AG04449 (cell line): ENCODE results near the gene ZBTB7C.

Experiments used
- CTCF ChIA-PET: fragments of 350-600 bp; formaldehyde crosslinking; extraction: SDS; loops from one replicate; lab custom pipeline; 2021; ENCODE audit warnings: antibody characterized with exemption; lab: Yijun Ruan, JAX
- POLR2A ChIA-PET: fragments of 400-600, 350-600 bp; formaldehyde crosslinking; extraction: SDS; loops from one replicate; lab custom pipeline; 2020; ENCODE audit warnings: antibody characterized with exemption, inconsistent platforms; lab: Yijun Ruan, JAX
- DNase-seq: peaks from one replicate; pipeline ENCODE4 v3.0.0-alpha.2; 2010; ENCODE audit warnings: low read depth, low spot score
- H3K4me3 ChIP-seq: 2 replicates; pipeline ENCODE4 v1.5.1; 2011; ENCODE audit warnings: low read depth, mild to moderate bottlenecking, control low read depth, low read length
- TF ChIP-seq, protein P1 (sequence below): IDR thresholded peaks from one replicate; pipeline ENCODE4 v1.5.1; 2011; ENCODE audit warnings: mild to moderate bottlenecking, moderate library complexity, low read length, control low read depth, inconsistent platforms; ENCODE audit not compliant: insufficient read depth; ENCODE audit errors: missing control alignments

ZBTB7C gene

DNA sequence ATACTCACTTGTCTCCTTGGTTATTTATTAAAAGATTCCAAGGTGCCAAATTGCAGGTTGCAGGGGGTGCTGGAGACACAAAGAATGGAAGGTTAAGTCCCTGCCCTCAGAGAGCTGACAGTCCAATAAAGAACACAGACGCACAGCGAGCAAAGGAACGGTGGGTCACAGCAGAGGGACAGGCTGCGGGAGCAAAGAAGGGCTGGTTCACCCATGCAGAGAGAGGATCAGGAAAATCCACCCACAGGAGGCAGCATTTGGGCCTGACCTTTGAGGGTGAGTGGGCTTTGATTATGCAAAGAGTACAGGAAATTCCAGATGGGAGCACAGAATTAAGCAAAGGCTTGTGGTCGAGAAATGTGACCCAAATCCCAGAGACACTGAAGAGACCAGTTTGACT lies 45.0 kb downstream of the ZBTB7C start:
- no peak for DNase-seq
- ChIA-PET CTCF (no interaction called here), POLR2A (no interaction called here)
- TF ChIP-seq, protein P1, sequence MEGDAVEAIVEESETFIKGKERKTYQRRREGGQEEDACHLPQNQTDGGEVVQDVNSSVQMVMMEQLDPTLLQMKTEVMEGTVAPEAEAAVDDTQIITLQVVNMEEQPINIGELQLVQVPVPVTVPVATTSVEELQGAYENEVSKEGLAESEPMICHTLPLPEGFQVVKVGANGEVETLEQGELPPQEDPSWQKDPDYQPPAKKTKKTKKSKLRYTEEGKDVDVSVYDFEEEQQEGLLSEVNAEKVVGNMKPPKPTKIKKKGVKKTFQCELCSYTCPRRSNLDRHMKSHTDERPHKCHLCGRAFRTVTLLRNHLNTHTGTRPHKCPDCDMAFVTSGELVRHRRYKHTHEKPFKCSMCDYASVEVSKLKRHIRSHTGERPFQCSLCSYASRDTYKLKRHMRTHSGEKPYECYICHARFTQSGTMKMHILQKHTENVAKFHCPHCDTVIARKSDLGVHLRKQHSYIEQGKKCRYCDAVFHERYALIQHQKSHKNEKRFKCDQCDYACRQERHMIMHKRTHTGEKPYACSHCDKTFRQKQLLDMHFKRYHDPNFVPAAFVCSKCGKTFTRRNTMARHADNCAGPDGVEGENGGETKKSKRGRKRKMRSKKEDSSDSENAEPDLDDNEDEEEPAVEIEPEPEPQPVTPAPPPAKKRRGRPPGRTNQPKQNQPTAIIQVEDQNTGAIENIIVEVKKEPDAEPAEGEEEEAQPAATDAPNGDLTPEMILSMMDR = no peak
- no peak overlapping the region for H3K4me3 ChIP-seq

- ChIA-PET POLR2A (no interaction called here), CTCF (no interaction called here)
- H3K4me3 ChIP-seq = no peak overlapping the region
- TF ChIP-seq, protein P1 = no peak
- no peak for DNase-seq
Observed at GRCh38 chr18:48363175-48363574, 46.0 kb downstream of the ZBTB7C start.

GRCh38 chr18:48361801-48362200 lies 47.4 kb downstream of the ZBTB7C start:
- POLR2A ChIA-PET = no interaction called here
- CTCF ChIA-PET = no interaction called here
- H3K4me3 ChIP-seq = no peak overlapping the region
- TF ChIP-seq, protein P1 = no peak
- DNase-seq = no peak

GRCh38 chr18:48360376-48361021 lies 48.7 kb downstream of the ZBTB7C start:
- ChIA-PET POLR2A (no interaction called here), CTCF (no interaction called here)
- TF ChIP-seq, protein P1 = no peak
- H3K4me3 ChIP-seq = no peak overlapping the region
- no peak for DNase-seq

GRCh38 chr18:48359626-48360025 lies 49.6 kb downstream of the ZBTB7C start:
- TF ChIP-seq, protein P1 = no peak

GRCh38 chr18:48358868-48359267 lies 50.3 kb downstream of the ZBTB7C start:
- TF ChIP-seq, protein P1 = no peak
- no peak overlapping the region for H3K4me3 ChIP-seq
- no peak for DNase-seq
- POLR2A ChIA-PET = no interaction called here
- CTCF ChIA-PET = no interaction called here

More at GRCh38 chr18:48359626-48360025, 49.6 kb downstream of the ZBTB7C start:
- DNase-seq = no peak
- CTCF ChIA-PET = no interaction called here
- H3K4me3 ChIP-seq = no peak overlapping the region
- POLR2A ChIA-PET = no interaction called here
